HEK293T (cell line): ENCODE results near the gene ARHGAP10.

Experiments
- ARNT ChIP-seq: fragments of 450-650 bp; IDR thresholded peaks from 2 replicates; pipeline ENCODE4 v1.6.1; 2017; ENCODE audit warnings: mild to moderate bottlenecking
- BHLHE40 ChIP-seq: fragments of 450-650 bp; IDR thresholded peaks from 2 replicates; pipeline ENCODE4 v1.6.1; 2016; ENCODE audit warnings: mild to moderate bottlenecking, moderate library complexity, borderline replicate concordance
- ELF4 ChIP-seq: fragments of 450-650 bp; IDR thresholded peaks from 2 replicates; pipeline ENCODE4 v1.6.1; 2017; ENCODE audit warnings: antibody characterized with exemption
- FOXA1 ChIP-seq: fragments of 450-650 bp; IDR thresholded peaks from 2 replicates; pipeline ENCODE4 v1.6.1; 2016; ENCODE audit warnings: mild to moderate bottlenecking
- FOXM1 ChIP-seq: fragments of 450-650 bp; IDR thresholded peaks from 2 replicates; pipeline ENCODE4 v1.6.1; 2017; ENCODE audit warnings: mild to moderate bottlenecking, borderline replicate concordance
- HDGF ChIP-seq: fragments of 450-650 bp; IDR thresholded peaks from 2 replicates; pipeline ENCODE4 v1.6.1; 2017; ENCODE audit warnings: antibody characterized with exemption, borderline replicate concordance
- L3MBTL2 ChIP-seq: fragments of 450-650 bp; conservative IDR thresholded peaks from 2 replicates; pipeline ENCODE4 v1.6.1; 2016; ENCODE audit warnings: mild to moderate bottlenecking
- LEF1 ChIP-seq: fragments of 450-650 bp; IDR thresholded peaks from 2 replicates; pipeline ENCODE4 v1.6.1; 2017; ENCODE audit warnings: mild to moderate bottlenecking, borderline replicate concordance
- SP1 ChIP-seq: fragments of 450-650 bp; IDR thresholded peaks from 2 replicates; pipeline ENCODE4 v1.6.1; 2017
- TARDBP ChIP-seq: fragments of 450-650 bp; IDR thresholded peaks from 2 replicates; pipeline ENCODE4 v1.6.1; 2016
- ZNF384 ChIP-seq: fragments of 450-650 bp; IDR thresholded peaks from 2 replicates; pipeline ENCODE4 v1.6.1; 2016

DNA sequence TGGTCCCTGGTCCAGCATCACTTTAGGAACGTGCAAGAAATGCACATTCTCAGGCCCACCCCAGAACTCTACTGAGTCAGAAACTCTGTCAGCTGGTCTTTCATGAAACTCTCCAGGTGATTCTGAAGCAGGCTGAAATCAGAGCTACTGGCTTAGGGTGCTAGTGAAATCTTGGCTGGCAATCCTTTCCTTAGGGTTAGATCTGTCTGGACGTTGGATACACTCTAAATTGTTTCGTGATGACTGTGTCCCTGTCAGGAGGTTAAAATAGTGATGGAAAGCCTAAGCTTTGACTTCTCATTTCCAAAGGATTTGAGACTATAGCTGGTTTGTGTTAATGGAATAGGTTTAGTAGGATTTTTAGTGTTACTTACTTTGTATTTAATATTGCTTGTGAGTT, 99.1 kb downstream of the ARHGAP10 start:
- TF ChIP-seq FOXA1 (no peak), LEF1 (no peak), ELF4 (no peak), L3MBTL2 (no peak), HDGF (no peak), BHLHE40 (no peak), TARDBP (no peak), ZNF384 (no peak), FOXM1 (no peak), SP1 (no peak), ARNT (no peak)
